Thymus (tissue), 11 donors: ENCODE results near the gene CHAF1A. TPM values are rescaled to one million over a fixed set of nuclear protein-coding genes. Genes with fewer than 3 reads are reported as not detected.

ENCODE experiments used
- DNase-seq, 9 donors: peaks; one replicate each; pipeline ENCODE4 v3.0.0-alpha.2; 2013; ENCODE audit warnings: low spot score in 9 of 9, low read depth in 6 of 9, missing footprints in 1 of 9
- H3K27ac ChIP-seq, 2 donors: one replicate each; pipeline ENCODE4 v1.5.1; 2013; ENCODE audit warnings: control low read depth in 1 of 2, low read depth in 1 of 2, low read length in 1 of 2, mild to moderate bottlenecking in 1 of 2, moderate library complexity in 1 of 2
- H3K27me3 ChIP-seq, 2 donors: one replicate each; pipeline ENCODE4 v1.5.1; 2013; ENCODE audit warnings: low read length in 1 of 2; ENCODE audit not compliant: control insufficient read depth in 2 of 2, insufficient read depth in 1 of 2
- H3K36me3 ChIP-seq, 2 donors: one replicate each; pipeline ENCODE4 v1.5.1; 2013; ENCODE audit warnings: low read length in 1 of 2, mild to moderate bottlenecking in 1 of 2, moderate library complexity in 1 of 2; ENCODE audit not compliant: control insufficient read depth in 2 of 2, insufficient read depth in 2 of 2
- H3K4me1 ChIP-seq, 2 donors: one replicate each; pipeline ENCODE4 v1.5.1; 2013; ENCODE audit warnings: low read length in 2 of 2; ENCODE audit not compliant: control insufficient read depth in 2 of 2, insufficient read depth in 2 of 2
- H3K4me3 ChIP-seq, 2 donors: one replicate each; pipeline ENCODE4 v1.5.1; 2013; ENCODE audit warnings: low read length in 2 of 2, control low read depth in 1 of 2, mild to moderate bottlenecking in 1 of 2
- H3K9me3 ChIP-seq, 2 donors: one replicate each; pipeline ENCODE4 v1.5.1; 2013; ENCODE audit warnings: low read length in 1 of 2, mild to moderate bottlenecking in 1 of 2; ENCODE audit not compliant: control insufficient read depth in 2 of 2, insufficient read depth in 1 of 2
- WGBS: extraction: QIAGEN DNeasy Blood & Tissue Kit; methylation state at CpG from one replicate; pipeline ENCODE4 v1.1.7; 2013; 5-methylcytosine and 5-hydroxymethylcytosine counted together
- polyA plus RNA-seq: library from polyadenylated mRNA; stranded (reverse); fragments of 200-250 nt; gene quantifications from one replicate; pipeline ENCODE4 v1.2.3, GENCODE V29; 2013
- total RNA-seq: library from RNA; stranded (reverse); fragments of 120-200 nt; gene quantifications from one replicate; pipeline ENCODE4 v1.2.4, GENCODE V29; 2013
- donor health status: healthy.

CHAF1A gene
- total and polyA plus RNA-seq, 2 donors, result 3.5 to 19.5 TPM

- H3K27ac ChIP-seq, result peak overlapping the region; percentile 78 to 90
- peak overlapping the region; percentile 89 to 90 for H3K4me3 ChIP-seq
- H3K9me3 ChIP-seq, result no peaks in the 10 kb centered on the region
- under 1% methylated on average over 11 of the region's 12 CpGs for WGBS
- DNase-seq, result peak in 3 of 9 donors; percentile 18 to 35 (median 28)
- H3K4me1 ChIP-seq, result peaks cover 28 to 33% of the 10 kb centered on the region in 2 donors
- peaks cover 6 to 28% of the 10 kb centered on the region in 2 donors for H3K36me3 ChIP-seq
- no peaks in the 10 kb centered on the region for H3K27me3 ChIP-seq
These were observed 2.7 kb upstream of the CHAF1A start for GRCh38 chr19:4399812-4400134.

DNA sequence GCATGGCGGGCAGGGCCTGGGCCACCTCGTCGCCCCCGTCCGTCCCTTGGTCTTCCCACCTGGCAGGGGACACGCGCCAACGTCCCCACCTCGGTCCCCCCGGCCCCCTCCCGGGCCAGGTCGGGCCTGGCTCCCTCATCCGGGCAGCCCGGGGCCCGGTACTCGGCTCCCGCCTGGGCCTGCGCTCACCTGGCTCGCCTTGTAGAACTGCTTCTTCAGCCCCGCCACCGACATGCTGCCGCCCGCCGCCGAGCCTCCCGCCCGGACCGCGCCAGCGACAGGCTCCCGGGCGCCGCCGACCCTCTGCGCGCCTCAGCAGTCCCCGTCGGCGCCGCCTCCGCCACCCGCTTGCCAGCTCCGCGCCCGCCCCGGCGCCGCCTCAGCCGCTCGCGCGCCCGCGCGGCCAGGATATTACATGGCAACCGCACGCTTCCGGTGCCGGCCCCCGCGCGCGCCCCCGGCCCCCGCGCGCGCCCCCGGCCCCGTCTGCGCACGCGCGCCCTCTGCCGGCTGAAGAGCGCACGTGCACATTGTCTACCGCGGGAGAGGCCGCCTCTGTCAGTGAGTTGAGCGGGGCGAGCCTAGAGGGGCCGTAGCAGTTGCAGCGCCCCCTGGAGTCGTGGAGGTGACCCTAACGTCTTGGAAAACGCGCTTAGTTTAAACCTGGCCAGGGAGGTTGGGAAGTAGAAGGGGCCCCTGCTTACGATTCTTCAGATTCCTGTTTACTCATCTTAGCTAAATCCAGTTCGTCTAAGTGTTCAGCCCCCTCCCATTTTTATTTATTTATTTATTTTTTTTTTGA, 2.1 kb upstream of the CHAF1A start, which contains the start of gene SH3GL1:
Gene SH3GL1, minus strand, starts transcription at position 413 of the 802 bp plus-strand sequence. Its CDS starts 179 bp downstream, at position 234.
- peaks cover 28 to 33% of the 10 kb centered on the region in 2 donors for H3K4me1 ChIP-seq
- under 1% methylated on average over 90 of the region's 90 CpGs for WGBS

DNA sequence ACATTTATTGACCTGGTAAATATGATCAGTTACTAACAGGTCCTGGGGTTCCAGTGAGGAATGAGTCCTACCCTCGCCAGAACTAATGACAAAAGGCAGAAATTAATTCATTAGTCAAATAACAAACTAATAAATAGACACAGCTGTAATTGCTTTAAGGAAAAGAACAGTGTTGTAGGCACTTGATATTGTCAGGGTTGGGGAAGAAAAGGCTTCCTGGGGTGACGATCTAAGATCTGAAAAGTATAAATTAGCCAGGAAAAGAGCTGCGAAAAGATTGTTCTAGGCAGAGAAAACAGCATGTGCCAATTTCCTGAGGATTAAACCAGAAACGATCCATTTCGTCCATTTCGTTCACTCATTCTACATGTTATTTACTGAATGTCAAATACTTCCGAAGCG, 670 bp upstream of the CHAF1A start:
- peaks cover 28 to 33% of the 10 kb centered on the region in 2 donors for H3K4me1 ChIP-seq
- no peak for DNase-seq
- peak overlapping the region; percentile 86 to 94 for H3K27ac ChIP-seq
- no peaks in the 10 kb centered on the region for H3K9me3 ChIP-seq
- WGBS, result under 1% methylated on average over 8 of the region's 8 CpGs
- peak overlapping the region; percentile 45 to 60 for H3K4me3 ChIP-seq
- peaks cover 3 to 23% of the 10 kb centered on the region in 2 donors for H3K36me3 ChIP-seq
- H3K27me3 ChIP-seq, result no peaks in the 10 kb centered on the region

More for the DNA sequence above, 2.1 kb upstream of the CHAF1A start, which contains the start of gene SH3GL1:
- H3K9me3 ChIP-seq, result no peaks in the 10 kb centered on the region
- H3K27ac ChIP-seq, result peak within 1 kb of the TSS; percentile 78 to 90
- peak within 1 kb of the TSS; percentile 89 to 90 for H3K4me3 ChIP-seq
- peaks cover 3 to 26% of the 10 kb centered on the region in 2 donors for H3K36me3 ChIP-seq
- peak; percentile 76 to 96 (median 90) for DNase-seq
- H3K27me3 ChIP-seq, result no peaks in the 10 kb centered on the region

GRCh38 chr19:4403005-4403761, 743 bp downstream of the CHAF1A start:
- peaks cover 24 to 33% of the 10 kb centered on the region in 2 donors for H3K4me1 ChIP-seq
- DNase-seq, result no peak
- peak overlapping the region; percentile 5 to 8 for H3K27ac ChIP-seq

GRCh38 chr19:4405977-4406376, 3.5 kb downstream of the CHAF1A start:
- Histone ChIP-seq H3K27ac (no peak overlapping the region), H3K36me3 (peaks cover 17 to 35% of the 10 kb centered on the region in 2 donors), H3K4me3 (no peak overlapping the region), H3K9me3 (no peaks in the 10 kb centered on the region), H3K27me3 (no peaks in the 10 kb centered on the region), H3K4me1 (peaks cover 15 to 20% of the 10 kb centered on the region in 2 donors)
- no peak for DNase-seq
- WGBS, result 92% methylated on average over 8 of the region's 8 CpGs

More at GRCh38 chr19:4403005-4403761, 743 bp downstream of the CHAF1A start:
- Histone ChIP-seq H3K27me3 (no peaks in the 10 kb centered on the region), H3K36me3 (peaks cover 0 to 12% of the 10 kb centered on the region in 2 donors), H3K4me3 (peak overlapping the region; percentile 60 to 85), H3K9me3 (no peaks in the 10 kb centered on the region)
- WGBS, result 14% methylated on average over 32 of the region's 32 CpGs

GRCh38 chr19:4406626-4407025, 4.2 kb downstream of the CHAF1A start:
- DNase-seq, result no peak
- Histone ChIP-seq H3K4me1 (peaks cover 9 to 13% of the 10 kb centered on the region in 2 donors), H3K9me3 (no peaks in the 10 kb centered on the region), H3K27ac (no peak overlapping the region), H3K4me3 (no peak overlapping the region), H3K27me3 (no peaks in the 10 kb centered on the region), H3K36me3 (peaks cover 19 to 39% of the 10 kb centered on the region in 2 donors)
- 96% methylated on average over 7 of the region's 7 CpGs for WGBS

- no peaks in the 10 kb centered on the region for H3K9me3 ChIP-seq
- no peak overlapping the region for H3K27ac ChIP-seq
- no peak overlapping the region for H3K4me3 ChIP-seq
- WGBS, result 98% methylated on average over 23 of the region's 23 CpGs
- no peaks in the 10 kb centered on the region for H3K4me1 ChIP-seq
- peaks cover 30 to 63% of the 10 kb centered on the region in 2 donors for H3K36me3 ChIP-seq
- no peaks in the 10 kb centered on the region for H3K27me3 ChIP-seq
- DNase-seq, result no peak
These were observed 6.9 kb downstream of the CHAF1A start for GRCh38 chr19:4409123-4409933.

DNA sequence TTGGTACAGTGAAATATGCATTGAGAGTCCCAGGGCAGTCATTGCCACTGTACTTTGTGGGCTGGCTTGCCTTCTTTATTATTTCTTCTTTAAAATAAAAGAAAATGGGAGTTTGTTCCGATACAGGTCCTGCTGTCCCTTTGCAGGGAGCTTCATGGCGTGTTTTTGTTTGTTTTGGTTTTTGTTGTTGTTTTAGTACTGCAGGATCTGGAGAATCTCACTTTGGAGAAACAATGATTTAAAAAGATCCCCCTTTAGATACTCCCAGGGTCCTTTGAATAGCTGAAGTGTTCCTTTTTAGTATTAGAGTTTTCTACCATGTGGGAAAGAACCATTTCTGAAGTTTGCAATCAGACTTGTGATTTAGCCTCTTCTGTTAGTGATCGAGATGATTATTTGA, 11.1 kb downstream of the CHAF1A start:
- no peak overlapping the region for H3K27ac ChIP-seq
- DNase-seq, result no peak
- WGBS, result 100% methylated on average over 3 of the region's 3 CpGs
- no peak overlapping the region for H3K4me3 ChIP-seq
- H3K4me1 ChIP-seq, result no peaks in the 10 kb centered on the region
- no peaks in the 10 kb centered on the region for H3K9me3 ChIP-seq
- H3K36me3 ChIP-seq, result peaks cover 41 to 70% of the 10 kb centered on the region in 2 donors
- H3K27me3 ChIP-seq, result no peaks in the 10 kb centered on the region
